ENCODE data around the gene VN1R5. TPM values are rescaled to one million over a fixed set of nuclear protein-coding genes. Genes with fewer than 3 reads are reported as not detected.

Gene VN1R5
- total and polyA plus RNA-seq, 2 of the 13 experiments (the other 11 are each of a cell fraction or from before 2014, with no cell fraction given): not detected

GRCh38 chr1:247241691-247242090, 14.2 kb upstream of the VN1R5 start:
- no peak overlapping the region for H3K27ac ChIP-seq (ENCODE audit: extremely low read length, insufficient read depth, low read length)
- no peaks in the 10 kb centered on the region for H3K4me1 ChIP-seq (ENCODE audit: insufficient read depth, low read length)
- TF ChIP-seq NAIF1 (CRISPR knock-in tag; IDR thresholded peaks at IDR 0.05; ENCODE audit: borderline replicate concordance) (no peak), ZZZ3 (CRISPR knock-in tag; IDR thresholded peaks at IDR 0.05; ENCODE audit: borderline replicate concordance) (no peak), ZNF276 (CRISPR knock-in tag; IDR thresholded peaks at IDR 0.05; ENCODE audit: low read depth) (no peak), ZNF468 (CRISPR knock-in tag; IDR thresholded peaks at IDR 0.05) (no peak), ZSCAN9 (CRISPR knock-in tag; IDR thresholded peaks at IDR 0.05; ENCODE audit: borderline replicate concordance) (no peak)
- H3K4me2 ChIP-seq (ENCODE audit: low read depth, low read length): no peak overlapping the region
- no peaks in the 10 kb centered on the region for H4K20me1 ChIP-seq (ENCODE audit: insufficient read depth, low read length)
- ChIA-PET CTCF (ENCODE audit: low intra/inter-chr PET ratio, low total read pairs) (no interaction called here), POLR2A (no interaction called here)
- no peak overlapping the region for H3K4me3 ChIP-seq (replicated peaks in 1 of 3; ENCODE audit: insufficient read depth in 1 of 3, low read depth in 2 of 3, low read length in 3 of 3)
- intact Hi-C loops (cut with micrococcal nuclease; ENCODE audit: unreplicated experiment) (no loop called here), in situ Hi-C loops (cut with HindIII; ENCODE audit: extremely low pct_ligation_motif_present, low pct_unique_long_range_greater_than_20kb) (no loop called here)
- no peaks in the 10 kb centered on the region; a peak in 1 of 5 replicates for H3K27me3 ChIP-seq (ENCODE audit: control insufficient read depth in 1 of 2, insufficient read depth in 2 of 2, low read length in 2 of 2)
- no peak for FAIRE-seq
- DNase-seq (ENCODE audit: low spot score): no peak
- H3K9me3 ChIP-seq (ENCODE audit: low read length): no peaks in the 10 kb centered on the region
- H2AFZ ChIP-seq (ENCODE audit: low read length): no peak overlapping the region
- no peaks in the 10 kb centered on the region for H3K36me3 ChIP-seq (replicated peaks in 1 of 2; ENCODE audit: control insufficient read depth in 1 of 2, insufficient read depth in 2 of 2, low read length in 2 of 2)
- no TSS peak for BruUV-seq (replicated peaks)
- WGBS (ENCODE audit: low lambda C conversion rate): 2% methylated on average over 2 of the region's 2 CpGs
- H3K79me2 ChIP-seq (ENCODE audit: insufficient read depth, low read length): no peaks in the 10 kb centered on the region
- ATAC-seq: no peak
- no peak overlapping the region for H3K9ac ChIP-seq (ENCODE audit: insufficient read depth, low read depth, low read length)

GRCh38 chr1:247243524-247244137, 12.2 kb upstream of the VN1R5 start:
- FAIRE-seq: no peak
- Histone ChIP-seq H2AFZ (ENCODE audit: low read length) (no peak overlapping the region), H3K79me2 (ENCODE audit: insufficient read depth, low read length) (no peaks in the 10 kb centered on the region), H3K4me3 (replicated peaks in 1 of 3; ENCODE audit: insufficient read depth in 1 of 3, low read depth in 2 of 3, low read length in 3 of 3) (no peak overlapping the region), H3K4me2 (ENCODE audit: low read depth, low read length) (no peak overlapping the region), H3K9ac (ENCODE audit: insufficient read depth, low read depth, low read length) (no peak overlapping the region), H3K4me1 (ENCODE audit: insufficient read depth, low read length) (no peaks in the 10 kb centered on the region), H3K36me3 (replicated peaks in 1 of 2; ENCODE audit: control insufficient read depth in 1 of 2, insufficient read depth in 2 of 2, low read length in 2 of 2) (no peaks in the 10 kb centered on the region), H3K27ac (ENCODE audit: extremely low read length, insufficient read depth, low read length) (no peak overlapping the region), H4K20me1 (ENCODE audit: insufficient read depth, low read length) (no peaks in the 10 kb centered on the region), H3K27me3 (ENCODE audit: control insufficient read depth in 1 of 2, insufficient read depth in 2 of 2, low read length in 2 of 2) (no peaks in the 10 kb centered on the region; a peak in 1 of 5 replicates), H3K9me3 (ENCODE audit: low read length) (no peaks in the 10 kb centered on the region)
- BruUV-seq (replicated peaks): no TSS peak
- no peak for ATAC-seq
- in situ Hi-C loops (cut with HindIII; ENCODE audit: extremely low pct_ligation_motif_present, low pct_unique_long_range_greater_than_20kb): no loop called here
- CTCF ChIA-PET (ENCODE audit: low intra/inter-chr PET ratio, low total read pairs): no interaction called here
- POLR2A ChIA-PET: no interaction called here
- no peak for DNase-seq (ENCODE audit: low spot score)
- 55% methylated on average over 12 of the region's 12 CpGs for WGBS (ENCODE audit: low lambda C conversion rate)
- intact Hi-C loops (cut with micrococcal nuclease; ENCODE audit: unreplicated experiment): no loop called here
- TF ChIP-seq ZNF367 (CRISPR knock-in tag; IDR thresholded peaks at IDR 0.05; ENCODE audit: borderline replicate concordance) (no peak), EP300 (IDR thresholded peaks at IDR 0.05; ENCODE audit: low read depth in 2 of 2, low read length in 2 of 2) (no peak), EP300 (CRISPR knock-in tag; IDR thresholded peaks at IDR 0.05; ENCODE audit: borderline replicate concordance) (no peak), NFIB (CRISPR knock-in tag; IDR thresholded peaks at IDR 0.05; ENCODE audit: borderline replicate concordance) (no peak), HMGA1 (CRISPR knock-in tag; conservative IDR thresholded peaks at IDR 0.05) (no peak), TCF7 (IDR thresholded peaks at IDR 0.05; ENCODE audit: low read depth) (no peak), ZBTB49 (CRISPR knock-in tag; IDR thresholded peaks at IDR 0.05; ENCODE audit: borderline replicate concordance) (no peak), ZFP37 (CRISPR knock-in tag; IDR thresholded peaks at IDR 0.05; ENCODE audit: borderline replicate concordance) (no peak), ZNF484 (CRISPR knock-in tag; IDR thresholded peaks at IDR 0.05; ENCODE audit: borderline replicate concordance, low read depth) (no peak), MXD4 (CRISPR knock-in tag; IDR thresholded peaks at IDR 0.05) (no peak), ZKSCAN1 (IDR thresholded peaks at IDR 0.05; ENCODE audit: low read length) (no peak)
